PFSK-1 (cell line): ENCODE measurements around the gene HAO2.

ENCODE experiments used
- POLR2AphosphoS5 ChIP-seq: IDR thresholded peaks from 2 replicates; pipeline ENCODE4 v1.6.1; 2012; ENCODE audit warnings: low read depth, mild to moderate bottlenecking, control low read depth, low read length, moderate library complexity
- SIN3A ChIP-seq: IDR thresholded peaks from 2 replicates; pipeline ENCODE4 v1.6.1; 2012; ENCODE audit warnings: mild to moderate bottlenecking, low read length, moderate library complexity, borderline replicate concordance; ENCODE audit not compliant: insufficient read depth
- TAF1 ChIP-seq: IDR thresholded peaks from 2 replicates; pipeline ENCODE4 v1.6.1; 2012; ENCODE audit warnings: low read length, control low read depth, borderline replicate concordance; ENCODE audit not compliant: insufficient read depth

- TF ChIP-seq SIN3A (no peak), TAF1 (no peak), POLR2AphosphoS5 (no peak)
Observed at GRCh38 chr1:119367432-119368124, 1.0 kb upstream of the HAO2 start.
